ENCODE measurements around the gene TELO2. TPM values are rescaled to one million over a fixed set of nuclear protein-coding genes. Genes with fewer than 3 reads are reported as not detected.
"Not testable (repeated sequence)": the region's sequence is repeated elsewhere in the genome, so short reads cannot be mapped to it uniquely, and the experiment has no call there.

The TELO2 gene
- total RNA-seq, 1 experiment from 2014 or later: 20.9 TPM

- DNase-seq (ENCODE audit: low spot score): no peak
Measured at GRCh38 chr16:1457489-1458245, 35.5 kb upstream of the TELO2 start.

DNA sequence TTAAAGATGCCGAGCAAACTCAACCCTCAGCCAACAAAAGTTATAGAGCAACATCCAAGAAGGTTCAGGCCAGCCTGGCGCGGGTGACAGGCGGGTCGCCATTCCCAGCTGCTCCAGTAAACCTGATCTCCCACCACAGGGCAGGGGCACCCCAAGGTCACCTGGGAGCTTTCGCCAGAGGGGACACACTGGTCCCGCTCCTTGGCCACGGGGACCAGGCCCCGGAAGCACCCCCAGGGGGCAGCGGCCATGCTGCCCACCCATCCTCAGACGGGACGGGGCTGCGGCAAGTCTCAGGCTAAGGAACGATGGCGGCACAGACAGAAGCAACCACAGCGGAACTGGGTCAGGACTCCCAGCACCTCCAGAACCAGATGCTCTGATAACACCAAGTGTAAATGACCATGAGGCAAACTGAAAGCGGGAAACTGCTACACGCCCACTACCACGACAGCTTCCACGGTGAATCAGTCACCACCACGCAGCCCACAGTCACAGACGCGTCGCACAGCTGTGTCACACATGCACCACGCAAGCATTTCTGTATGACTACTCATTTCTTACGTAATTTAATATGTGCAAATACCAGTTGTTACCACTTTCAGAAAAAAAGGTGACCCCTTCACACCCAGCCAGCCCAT, 34.7 kb upstream of the TELO2 start:
- no peak for DNase-seq (ENCODE audit: low spot score)

DNA sequence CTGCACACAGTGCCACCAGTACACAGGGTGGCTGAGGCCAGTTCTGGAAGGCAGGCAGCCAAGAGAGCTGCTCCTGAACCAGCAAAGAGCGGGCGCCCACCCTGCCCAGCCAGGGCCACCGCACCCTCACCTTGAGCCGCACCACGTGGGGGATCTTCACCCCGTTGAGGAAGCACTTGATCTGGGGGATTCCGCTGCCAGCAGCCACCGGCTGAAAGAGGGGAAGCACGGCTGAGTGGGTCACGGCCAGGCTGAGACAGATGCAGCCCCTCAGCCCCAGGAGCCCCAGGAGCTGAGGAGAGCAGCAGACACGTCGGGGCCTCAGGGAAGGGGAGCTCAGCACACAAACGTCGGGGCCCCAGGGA, 34.2 kb upstream of the TELO2 start:
- no peak for DNase-seq (ENCODE audit: low spot score)

DNA sequence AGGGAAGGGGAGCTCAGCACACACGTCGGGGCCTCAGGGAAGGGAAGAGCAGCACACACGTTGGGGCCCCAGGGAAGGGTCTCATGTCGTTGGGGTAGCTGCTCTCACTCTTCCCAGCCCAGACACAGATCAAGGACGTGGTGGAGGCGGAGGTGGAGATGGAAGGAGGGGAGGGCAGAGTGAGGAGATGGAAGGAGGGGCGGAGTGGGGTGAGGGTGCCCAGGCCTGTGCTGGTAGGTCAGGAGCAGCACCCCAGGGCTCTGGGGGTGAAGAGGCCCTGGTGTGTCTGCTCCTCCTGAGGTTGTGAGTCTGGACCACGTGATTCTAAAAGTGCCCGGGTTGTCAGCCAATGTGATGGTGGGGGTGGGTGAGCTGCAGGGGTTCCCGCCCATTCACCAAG, 33.2 kb upstream of the TELO2 start:
- no peak for DNase-seq (ENCODE audit: low spot score)

DNA sequence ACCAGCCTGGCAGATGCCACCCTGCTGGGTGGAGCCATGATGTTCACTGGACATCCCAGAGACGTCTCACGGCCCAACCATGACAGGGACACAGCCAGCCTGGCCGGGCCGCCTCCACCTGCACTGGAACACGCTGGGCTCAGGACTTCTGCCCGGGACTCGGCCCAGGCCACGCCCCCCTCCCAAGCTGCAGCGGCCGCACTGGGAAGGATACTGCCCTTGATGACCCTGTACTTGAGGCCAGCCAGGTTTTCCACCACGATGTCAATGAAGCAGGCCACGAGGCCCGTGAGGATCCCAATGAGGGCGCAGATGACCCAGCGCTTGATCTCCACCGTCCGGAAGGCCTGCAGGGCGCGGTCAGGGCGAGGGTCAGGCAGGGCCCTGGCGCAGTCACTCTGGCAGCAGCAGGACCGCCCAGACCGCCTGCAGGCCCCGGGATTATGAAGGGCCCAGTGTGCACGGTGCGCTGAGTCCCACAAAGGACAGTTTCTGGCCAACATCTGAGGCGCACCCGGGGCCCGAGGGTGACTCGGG, 32.5 kb upstream of the TELO2 start:
- DNase-seq (ENCODE audit: low spot score): no peak

- no peak for DNase-seq (ENCODE audit: low spot score)
Measured at GRCh38 chr16:1461146-1461545, 32.0 kb upstream of the TELO2 start.

GRCh38 chr16:1464196-1464893, 28.8 kb upstream of the TELO2 start:
- no peak for DNase-seq (ENCODE audit: low spot score)

- no peak for DNase-seq (ENCODE audit: low spot score)
Measured at GRCh38 chr16:1464894-1465566, 28.1 kb upstream of the TELO2 start.

GRCh38 chr16:1465567-1465915, 27.6 kb upstream of the TELO2 start:
- no peak for DNase-seq (ENCODE audit: low spot score)

- no peak for DNase-seq (ENCODE audit: low spot score)
Measured at GRCh38 chr16:1466054-1466453, 27.1 kb upstream of the TELO2 start.

DNA sequence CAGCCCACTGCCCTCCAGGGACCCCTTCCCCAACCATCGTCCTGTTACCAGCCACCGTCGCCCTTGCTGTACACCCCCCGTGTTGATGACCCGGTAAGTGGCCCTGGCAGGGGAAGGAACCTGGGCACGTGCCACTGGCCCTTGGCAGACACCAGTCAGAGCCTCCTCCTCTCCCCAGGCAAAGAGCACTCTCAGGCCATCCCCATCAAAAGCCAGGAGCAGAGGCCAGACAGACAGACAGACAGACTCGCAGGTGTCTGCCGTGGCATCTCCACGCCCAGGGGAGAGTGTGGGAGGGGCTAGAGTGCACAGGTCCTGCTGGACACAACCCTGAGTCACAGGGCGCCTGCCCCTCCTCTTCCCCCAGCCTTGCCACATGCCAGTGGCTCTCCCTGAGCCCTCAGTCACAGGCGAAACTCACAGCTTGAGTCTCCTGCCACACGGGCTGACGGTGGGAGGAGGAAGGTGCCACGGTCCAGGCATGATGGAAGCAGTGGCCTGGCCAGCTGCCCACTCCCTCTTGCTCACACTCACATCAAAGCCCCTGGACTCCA, 26.1 kb upstream of the TELO2 start:
- DNase-seq (ENCODE audit: low spot score): peak; percentile 44

GRCh38 chr16:1468426-1468810, 24.7 kb upstream of the TELO2 start:
- no peak for DNase-seq (ENCODE audit: low spot score)

GRCh38 chr16:1469141-1469540, 24.0 kb upstream of the TELO2 start:
- not testable (repeated sequence) for DNase-seq (ENCODE audit: low spot score)

DNA sequence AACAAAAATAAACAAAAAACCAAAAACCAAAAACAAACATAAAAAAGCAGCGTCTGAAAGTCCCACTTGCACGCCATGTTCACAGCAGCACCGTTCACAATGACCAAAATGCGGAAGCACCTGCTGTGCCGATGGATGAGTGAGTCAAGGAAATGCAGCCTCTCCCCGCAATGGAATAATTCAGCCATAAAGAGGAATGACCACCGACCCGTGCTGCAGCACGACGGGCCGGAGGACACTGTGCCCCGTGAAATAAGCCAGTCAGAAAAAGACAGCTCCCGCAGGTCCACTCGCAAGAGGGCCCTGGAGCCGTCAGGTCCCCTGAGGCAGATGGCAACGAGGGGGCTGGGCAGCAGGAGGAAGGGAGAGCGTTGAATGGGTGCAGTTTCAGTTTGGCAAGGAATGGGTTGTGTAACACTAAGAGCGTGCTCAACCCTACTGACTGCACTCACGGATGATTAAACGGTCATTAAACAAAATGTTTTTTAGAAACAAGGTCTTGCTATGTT, 23.4 kb upstream of the TELO2 start:
- DNase-seq (ENCODE audit: low spot score): no peak

DNA sequence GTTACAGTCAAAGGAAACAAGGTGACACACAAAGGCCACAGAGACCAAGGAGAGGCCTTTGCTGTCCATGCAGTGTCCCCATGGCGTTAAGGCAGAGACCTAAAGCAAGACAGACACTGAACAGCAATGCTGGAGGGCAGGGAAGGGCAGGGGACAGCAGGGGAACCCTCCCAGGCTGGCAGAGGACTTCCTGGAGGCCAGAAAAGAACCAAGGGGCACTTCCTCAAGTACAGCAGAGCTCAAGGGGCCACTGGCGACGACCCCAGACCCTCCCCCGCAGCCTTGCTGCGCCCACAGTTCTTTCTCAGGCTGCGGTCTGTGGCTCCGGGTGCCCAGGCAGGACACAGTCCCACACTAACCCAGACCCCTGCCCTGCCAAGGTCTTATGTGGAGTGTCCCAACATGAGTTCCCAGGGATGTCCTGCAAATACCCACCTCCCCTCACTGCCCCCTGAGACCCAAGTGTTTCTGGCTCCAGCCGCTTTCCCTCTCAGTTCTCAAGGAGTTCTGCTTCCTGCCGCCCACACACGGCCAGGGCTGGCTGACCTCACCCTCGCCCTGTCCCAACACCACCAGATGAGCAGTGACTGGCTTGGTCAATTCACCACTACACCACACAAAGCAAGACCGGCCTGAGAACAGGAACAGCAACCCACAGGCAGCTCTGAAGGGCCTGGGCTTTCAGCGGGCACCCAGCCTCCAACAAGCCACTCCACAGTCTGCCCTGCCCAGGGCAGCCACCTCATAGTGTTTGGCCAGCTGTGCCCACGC, 22.5 kb upstream of the TELO2 start:
- no peak for DNase-seq (ENCODE audit: low spot score)

GRCh38 chr16:1471569-1472194, 21.5 kb upstream of the TELO2 start:
- DNase-seq (ENCODE audit: low spot score): no peak

DNA sequence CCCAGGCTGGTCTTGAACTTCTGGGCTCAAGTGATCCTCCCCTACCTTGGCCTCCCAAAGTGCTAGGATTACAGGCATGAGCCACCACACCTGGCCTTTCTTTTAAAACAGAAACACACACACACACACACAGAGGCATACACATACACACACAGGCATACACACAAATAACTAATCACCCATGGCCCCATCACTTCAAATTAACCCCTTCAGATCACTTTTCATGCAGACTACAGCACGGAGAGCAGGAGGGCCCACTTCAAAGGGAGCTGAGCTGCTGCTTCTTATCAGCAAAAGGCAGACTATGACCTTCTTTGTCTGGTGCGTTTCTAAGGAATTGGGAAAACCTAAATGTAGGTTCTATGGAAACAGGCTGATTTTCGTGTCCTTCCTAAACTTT, 20.2 kb upstream of the TELO2 start:
- no peak for DNase-seq (ENCODE audit: low spot score)

DNA sequence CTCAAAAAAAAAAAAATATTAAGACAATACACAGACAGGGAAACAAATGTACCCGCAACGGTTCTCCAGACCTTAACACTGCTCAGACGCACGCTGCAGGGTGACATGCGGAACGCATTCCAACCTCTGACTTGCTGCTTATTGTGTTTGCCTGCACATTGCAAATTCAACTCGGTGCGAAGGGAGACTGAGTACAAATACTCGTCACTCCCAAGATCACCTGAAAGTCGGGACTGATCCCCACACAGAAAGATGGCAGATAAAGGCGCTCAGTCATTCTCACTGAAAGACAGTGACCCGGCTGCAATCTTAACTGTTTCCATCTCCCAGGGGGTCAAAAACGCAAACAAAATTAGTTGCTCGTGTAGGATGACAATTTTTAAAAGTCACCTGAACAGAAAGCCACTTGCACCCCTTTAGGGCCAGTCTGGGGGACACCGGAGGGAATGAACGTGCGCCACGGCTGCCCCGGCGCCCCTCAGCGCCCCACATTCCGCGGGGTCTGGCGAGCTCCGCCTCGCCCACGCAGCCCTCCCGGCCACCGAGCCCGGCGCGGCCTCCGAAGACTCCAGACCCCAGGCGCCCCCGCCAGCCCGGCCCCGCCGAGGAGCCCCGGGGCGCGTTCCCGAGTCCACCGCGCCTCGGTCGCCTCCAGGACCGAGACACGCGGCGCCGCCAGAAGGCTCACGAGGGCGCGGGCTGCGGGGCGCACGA, 18.9 kb upstream of the TELO2 start:
- no peak for DNase-seq (ENCODE audit: low spot score)

- peak; percentile 52 for DNase-seq (ENCODE audit: low spot score)
Measured at GRCh38 chr16:1474796-1475551, 18.2 kb upstream of the TELO2 start, which contains the start of gene CLCN7. Gene CLCN7, minus strand, starts transcription at chr16:1475028. Its CDS starts 54 bp downstream, at chr16:1474974.
